Measurements from ENCODE around the gene CRTC1. TPM values are rescaled to one million over a fixed set of nuclear protein-coding genes. Genes with fewer than 3 reads are reported as not detected.

The CRTC1 gene
- total RNA-seq, 1 experiment from 2014 or later: 19.0 TPM

DNA sequence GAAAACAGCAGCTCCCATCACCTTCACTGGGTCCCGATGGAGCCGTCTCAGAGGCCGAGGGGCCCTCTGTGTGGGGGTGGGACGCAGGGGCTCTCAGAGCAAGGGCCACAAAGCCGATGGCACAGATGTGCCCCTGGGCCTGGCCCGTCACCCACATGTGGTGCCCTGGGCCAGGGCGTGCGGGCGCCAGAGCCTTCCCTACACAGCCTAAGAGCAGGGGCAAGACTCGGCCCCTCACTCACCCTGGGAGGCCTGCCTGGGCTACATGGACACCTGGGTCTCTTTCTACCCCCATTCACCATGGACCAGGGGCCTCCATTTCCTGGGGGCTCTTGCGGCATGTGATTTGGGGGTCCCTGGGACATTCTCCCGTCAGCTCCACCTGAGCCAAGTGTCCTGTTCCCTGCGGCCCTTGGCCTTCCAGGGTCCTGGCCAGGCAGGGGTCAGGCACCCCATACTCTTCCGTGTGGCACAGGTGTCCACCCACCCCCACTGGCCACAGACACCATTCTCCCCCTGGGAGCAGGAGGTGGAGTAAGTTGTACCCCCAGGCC, 97.6 kb downstream of the CRTC1 start:
- no CpG with 5 or more reads among the region's 14 CpGs for WGBS (ENCODE audit: extremely low coverage, insufficient read length, low lambda C conversion rate)
- peaks cover 98% of the 10 kb centered on the region for H3K27me3 Mint-ChIP-seq (ENCODE audit: low read depth)

More for the DNA sequence above, 97.6 kb downstream of the CRTC1 start:
- H3K27me3 ChIP-seq (ENCODE audit: insufficient read depth, low read length): peaks cover 66% of the 10 kb centered on the region
- no peak overlapping the region for H3K9ac ChIP-seq (ENCODE audit: extremely low read depth, insufficient read length, low read length)
- DNase-seq: no peak
- no peak overlapping the region for H3K18ac ChIP-seq (ENCODE audit: insufficient read length, low read depth, low read length)
- Mint-ChIP-seq H3K4me3 (no peak overlapping the region), H3K4me1 (peaks cover 9 to 21% of the 10 kb centered on the region in 2 experiments), H3K9me3 (no peaks in the 10 kb centered on the region; a peak in 1 of 5 replicates), H3K27ac (no peak overlapping the region), H3K36me3 (ENCODE audit: insufficient read depth in 1 of 3, low read depth in 3 of 3) (no peaks in the 10 kb centered on the region)
- H3K79me2 ChIP-seq (ENCODE audit: insufficient read depth, low read length): no peaks in the 10 kb centered on the region
- TF ChIP-seq, protein P1, sequence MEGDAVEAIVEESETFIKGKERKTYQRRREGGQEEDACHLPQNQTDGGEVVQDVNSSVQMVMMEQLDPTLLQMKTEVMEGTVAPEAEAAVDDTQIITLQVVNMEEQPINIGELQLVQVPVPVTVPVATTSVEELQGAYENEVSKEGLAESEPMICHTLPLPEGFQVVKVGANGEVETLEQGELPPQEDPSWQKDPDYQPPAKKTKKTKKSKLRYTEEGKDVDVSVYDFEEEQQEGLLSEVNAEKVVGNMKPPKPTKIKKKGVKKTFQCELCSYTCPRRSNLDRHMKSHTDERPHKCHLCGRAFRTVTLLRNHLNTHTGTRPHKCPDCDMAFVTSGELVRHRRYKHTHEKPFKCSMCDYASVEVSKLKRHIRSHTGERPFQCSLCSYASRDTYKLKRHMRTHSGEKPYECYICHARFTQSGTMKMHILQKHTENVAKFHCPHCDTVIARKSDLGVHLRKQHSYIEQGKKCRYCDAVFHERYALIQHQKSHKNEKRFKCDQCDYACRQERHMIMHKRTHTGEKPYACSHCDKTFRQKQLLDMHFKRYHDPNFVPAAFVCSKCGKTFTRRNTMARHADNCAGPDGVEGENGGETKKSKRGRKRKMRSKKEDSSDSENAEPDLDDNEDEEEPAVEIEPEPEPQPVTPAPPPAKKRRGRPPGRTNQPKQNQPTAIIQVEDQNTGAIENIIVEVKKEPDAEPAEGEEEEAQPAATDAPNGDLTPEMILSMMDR (conservative IDR thresholded peaks at IDR 0.05): no peak
- H3K4me1 ChIP-seq (ENCODE audit: insufficient read depth, low read length): no peaks in the 10 kb centered on the region
- no peak overlapping the region for H2BK5ac ChIP-seq (ENCODE audit: insufficient read length, low read length)
- no peak overlapping the region for H3K23ac ChIP-seq (ENCODE audit: insufficient read length, low read depth, low read length)
- H3K27ac ChIP-seq (ENCODE audit: insufficient read length, low read depth, low read length): no peak overlapping the region
- no peak overlapping the region for H3K56ac ChIP-seq (ENCODE audit: insufficient read length, low read depth, low read length)
- no peaks in the 10 kb centered on the region for H3K79me1 ChIP-seq (ENCODE audit: insufficient read depth, low read depth, low read length, poor library complexity, severe bottlenecking)
- no peak overlapping the region for H4K5ac ChIP-seq (ENCODE audit: insufficient read length, low read depth, low read length)
- no peak overlapping the region for H3K4me2 ChIP-seq (ENCODE audit: insufficient read depth, insufficient read length, low read length)
- H2AK5ac ChIP-seq (ENCODE audit: insufficient read length, low read length): no peak overlapping the region
- no peak overlapping the region for H2BK15ac ChIP-seq (ENCODE audit: low read depth, low read length)
- H2BK12ac ChIP-seq (ENCODE audit: insufficient read length, low read depth, low read length): no peak overlapping the region
- H2AFZ ChIP-seq (ENCODE audit: low read length): no peak overlapping the region
- no peak overlapping the region for H4K91ac ChIP-seq (ENCODE audit: insufficient read length, low read depth, low read length)
- H3K23me2 ChIP-seq (ENCODE audit: insufficient read length, low read depth, low read length, poor library complexity, severe bottlenecking): peaks cover 7% of the 10 kb centered on the region
- H2BK20ac ChIP-seq (ENCODE audit: low read depth, low read length, poor library complexity, severe bottlenecking): no peak overlapping the region
- H3K4ac ChIP-seq (ENCODE audit: low read depth, low read length): no peak overlapping the region
- no peaks in the 10 kb centered on the region for H4K20me1 ChIP-seq (ENCODE audit: control insufficient read depth, insufficient read depth, insufficient read length)
- no peak overlapping the region for H4K8ac ChIP-seq (replicated peaks; ENCODE audit: insufficient read length, low read depth, low read length)
- H3K14ac ChIP-seq (ENCODE audit: insufficient read depth, low read length): no peak overlapping the region
- H2BK120ac ChIP-seq (ENCODE audit: low read depth, low read length, poor library complexity, severe bottlenecking): no peak overlapping the region
- no peak overlapping the region for H3T11ph ChIP-seq (ENCODE audit: low read length)
- no peaks in the 10 kb centered on the region for H3K9me3 ChIP-seq (ENCODE audit: control insufficient read depth, low read depth, low read length)

Measured in H9 (cell line).